GM21423 (cell line): ENCODE results near the gene CPE.
"Not testable (repeated sequence)": the region's sequence is repeated elsewhere in the genome, so short reads cannot be mapped to it uniquely, and the experiment has no call there.

Source experiments
- ATAC-seq: cut with Tn5 transposase; IDR thresholded peaks from one replicate; pipeline ENCODE4 v1.9.1; 2021; ENCODE audit warnings: mild to moderate bottlenecking, moderate library complexity; ENCODE audit not compliant: unreplicated experiment

The CPE gene

GRCh38 chr4:165458471-165458870 is 79.7 kb downstream of the CPE start:
- no peak for ATAC-seq

- ATAC-seq = no peak
Measured at GRCh38 chr4:165461159-165461821, 82.5 kb downstream of the CPE start.

GRCh38 chr4:165462009-165462408 is 83.2 kb downstream of the CPE start:
- ATAC-seq = no peak

- ATAC-seq = no peak
Measured at GRCh38 chr4:165464376-165464775, 85.6 kb downstream of the CPE start.

GRCh38 chr4:165464813-165465381 is 86.1 kb downstream of the CPE start:
- ATAC-seq = peak; percentile 57

GRCh38 chr4:165470009-165470408 is 91.2 kb downstream of the CPE start:
- no peak for ATAC-seq

GRCh38 chr4:165472943-165473676 is 94.3 kb downstream of the CPE start:
- ATAC-seq = no peak

- no peak for ATAC-seq
Measured at GRCh38 chr4:165474784-165475705, 96.2 kb downstream of the CPE start.

- ATAC-seq = no peak
Measured at GRCh38 chr4:165475706-165476070, 96.9 kb downstream of the CPE start.

GRCh38 chr4:165476214-165477098 is 97.6 kb downstream of the CPE start:
- ATAC-seq = no peak

GRCh38 chr4:165477799-165478198 is 99.0 kb downstream of the CPE start:
- ATAC-seq = no peak

GRCh38 chr4:165478260-165478659 is 99.5 kb downstream of the CPE start:
- no peak for ATAC-seq

- no peak for ATAC-seq
Measured at GRCh38 chr4:165481053-165481835, 102.4 kb downstream of the CPE start.

- no peak for ATAC-seq
Measured at GRCh38 chr4:165489786-165490185, 111.0 kb downstream of the CPE start.

GRCh38 chr4:165492583-165492982 is 113.8 kb downstream of the CPE start:
- not testable (repeated sequence) for ATAC-seq

- ATAC-seq = peak; percentile 97
Measured at GRCh38 chr4:165493359-165493758, 114.6 kb downstream of the CPE start.

GRCh38 chr4:165502916-165503907 is 124.4 kb downstream of the CPE start:
- no peak for ATAC-seq

- no peak for ATAC-seq
Measured at GRCh38 chr4:165504184-165504583, 125.4 kb downstream of the CPE start.
